K562 (cell line): ENCODE measurements around the gene ACSM6. TPM values are rescaled to one million over a fixed set of nuclear protein-coding genes. Genes with fewer than 3 reads are reported as not detected.

Source experiments
- ATAC-seq: fragments of 200-7000 bp; cut with Tn5 transposase; 3 replicates; pipeline ENCODE4 v1.9.1; 2020; ENCODE audit warnings: moderate library complexity
- BruUV-seq: library from RNA; stranded (reverse); fragments of 400-500 nt; replicated peaks from 2 replicates; lab custom pipeline; 2021; lab: Mats Ljungman, UMichigan
- CTCF ChIA-PET: fragments of 300-600 bp; formaldehyde crosslinking; extraction: SDS; loops from one replicate; lab custom pipeline; 2021; ENCODE audit warnings: low intra/inter-chr PET ratio; lab: Yijun Ruan, JAX
- POLR2A ChIA-PET: fragments of 300-600, 350-650 bp; sonication (Branson Sonifier 250); formaldehyde crosslinking; extraction: SDS; loops from one replicate; lab custom pipeline; 2021; ENCODE audit warnings: antibody characterized with exemption, inconsistent platforms; lab: Yijun Ruan, JAX
- DNase-seq, 4 experiments: peaks; one replicate each; pipeline versions ENCODE4 v3.0.0 to v3.0.0-alpha.2; 2011 to 2018; ENCODE audit warnings: low spot score in 3 of 4, mixed read lengths in 3 of 4; ENCODE audit errors: extremely low read depth in 1 of 4
- FAIRE-seq: peaks from 2 replicates; lab custom pipeline; 2011; peaks lifted over from hg19 to GRCh38; lab: Jason Lieb, UNC
- H2AFZ ChIP-seq: 2 replicates; pipeline ENCODE4 v1.6.0; 2011; ENCODE audit warnings: low read depth, low read length, control low read depth, inconsistent platforms
- H3K27ac ChIP-seq: fragments of 200-600 bp; 3 replicates; pipeline ENCODE4 v1.8.0; 2011; ENCODE audit warnings: low read depth, mild to moderate bottlenecking, control low read depth, inconsistent platforms, low read length, moderate library complexity, mixed read lengths; ENCODE audit errors: extremely low read depth
- H3K27me3 ChIP-seq, 2 experiments: fragments of 300-600 bp in 1 of 2; 2 replicates in 1 of 2; 3 replicates in 1 of 2; pipeline versions ENCODE4 v1.6.0 to v1.8.0; 2011; ENCODE audit warnings: inconsistent platforms in 2 of 2, low read length in 2 of 2, mild to moderate bottlenecking in 1 of 2, mixed read lengths in 1 of 2, moderate library complexity in 1 of 2; ENCODE audit not compliant: control insufficient read depth in 2 of 2, insufficient read depth in 2 of 2
- H3K36me3 ChIP-seq: fragments of 300-600 bp; 3 replicates; pipeline ENCODE4 v1.8.0; 2011; ENCODE audit warnings: mild to moderate bottlenecking, low read length, inconsistent platforms; ENCODE audit not compliant: control insufficient read depth, insufficient read depth
- H3K4me1 ChIP-seq, 2 experiments: fragments of 200-600 bp in 1 of 2; replicated peaks in 1 of 2; 2 replicates in 1 of 2; 3 replicates in 1 of 2; pipeline versions ENCODE4 v1.5.1 to v1.8.0; 2011; ENCODE audit warnings: inconsistent platforms in 2 of 2, low read length in 2 of 2, mild to moderate bottlenecking in 1 of 2, mixed read lengths in 1 of 2, moderate library complexity in 1 of 2; ENCODE audit not compliant: control insufficient read depth in 2 of 2, insufficient read depth in 2 of 2
- H3K4me2 ChIP-seq: 2 replicates; pipeline ENCODE4 v1.6.1; 2011; ENCODE audit warnings: low read length, control low read depth, inconsistent platforms, mixed read lengths; ENCODE audit not compliant: insufficient read depth
- H3K4me3 ChIP-seq: fragments of 200-600 bp; sonication (generic), shearing (Covaris generic); 2 replicates; pipeline ENCODE4 v1.5.1; 2016; ENCODE audit warnings: control low read depth, inconsistent platforms
- H3K79me2 ChIP-seq: fragments of 200-600 bp; 3 replicates; pipeline ENCODE4 v1.8.0; 2011; ENCODE audit warnings: low read length, inconsistent platforms; ENCODE audit not compliant: control insufficient read depth, insufficient read depth
- H3K9ac ChIP-seq, 2 experiments: 2 replicates each; pipeline versions ENCODE4 v1.6.0 to v1.6.1; 2011; ENCODE audit warnings: low read depth in 2 of 2, low read length in 2 of 2, control low read depth in 1 of 2, inconsistent platforms in 1 of 2, mild to moderate bottlenecking in 1 of 2, mixed read lengths in 1 of 2; ENCODE audit not compliant: insufficient read depth in 1 of 2
- H3K9me1 ChIP-seq: one replicate; pipeline ENCODE4 v1.6.0; 2011; ENCODE audit warnings: inconsistent platforms, mild to moderate bottlenecking, low read length, moderate library complexity; ENCODE audit not compliant: control insufficient read depth, insufficient read depth
- H3K9me3 ChIP-seq: replicated peaks from 2 replicates; pipeline ENCODE4 v1.5.1; 2011; ENCODE audit warnings: low read depth, low read length, inconsistent platforms; ENCODE audit not compliant: control insufficient read depth, insufficient read depth
- H4K20me1 ChIP-seq: replicated peaks from 2 replicates; pipeline ENCODE4 v1.6.1; 2011; ENCODE audit warnings: low read length, inconsistent platforms, mixed read lengths; ENCODE audit not compliant: control insufficient read depth, insufficient read depth
- CUX1 ChIP-seq: fragments of 200-800 bp; sonication (Bioruptor generic); IDR thresholded peaks from 2 replicates; pipeline ENCODE4 v1.6.1; 2016; ENCODE audit warnings: missing genetic modification characterization, missing compliant biosample characterization
- FOXK1 ChIP-seq: sonication (generic); formaldehyde crosslinking; IDR thresholded peaks from 2 replicates; pipeline ENCODE4 v1.8.0; 2022; ENCODE audit warnings: missing genetic modification reagents, mild to moderate bottlenecking, borderline replicate concordance
- MCM3 ChIP-seq: fragments of 450-650 bp; IDR thresholded peaks from 2 replicates; pipeline ENCODE4 v1.6.1; 2016
- PHF20 ChIP-seq: fragments of 450-650 bp; IDR thresholded peaks from 2 replicates; pipeline ENCODE4 v1.6.1; 2018; ENCODE audit not compliant: partially characterized antibody
- RNF2 ChIP-seq: sonication (generic); IDR thresholded peaks from 2 replicates; pipeline ENCODE4 v1.6.1; 2016
- SIN3A ChIP-seq, 2 experiments: fragments of 150-350 bp in 1 of 2; IDR thresholded peaks; 2 replicates each; pipeline ENCODE4 v1.6.1; 2011 to 2016; ENCODE audit warnings: borderline replicate concordance in 2 of 2, low read depth in 2 of 2, low read length in 2 of 2, mild to moderate bottlenecking in 2 of 2, moderate library complexity in 2 of 2; ENCODE audit not compliant: control insufficient read depth in 1 of 2
- SIX5 ChIP-seq, 2 experiments: IDR thresholded peaks; 2 replicates each; pipeline ENCODE4 v1.6.1; 2011; ENCODE audit warnings: low read length in 2 of 2, borderline replicate concordance in 1 of 2, low read depth in 1 of 2, mild to moderate bottlenecking in 1 of 2, moderate library complexity in 1 of 2; ENCODE audit not compliant: insufficient read depth in 1 of 2
- TBP ChIP-seq: optimal IDR thresholded peaks from 2 replicates; pipeline ENCODE3; 2011; ENCODE audit warnings: low read depth, low read length, improper control_type of control experiment
- ZNF354B ChIP-seq: fragments of 250-450 bp; sonication (Bioruptor Pico); IDR thresholded peaks from 2 replicates; pipeline ENCODE4 v1.4.0; 2020
- ZNF707 ChIP-seq: fragments of 250-450 bp; sonication (Bioruptor Pico); conservative IDR thresholded peaks from 2 replicates; pipeline ENCODE4 v1.8.0; 2022; ENCODE audit warnings: inconsistent platforms, mild to moderate bottlenecking, moderate library complexity
- WGBS: fragments of 100-300 bp; shearing (Covaris generic); methylation state at CpG from one replicate; pipeline ENCODE4 v1.1.6; 2016; ENCODE audit warnings: low coverage, mixed read lengths; ENCODE audit not compliant: insufficient coverage; ENCODE audit errors: missing lambda C conversion rate; 5-methylcytosine and 5-hydroxymethylcytosine counted together
- in situ Hi-C: fragments of 300-500 bp; cut with MboI; formaldehyde crosslinking; loops from 4 replicates; pipeline ENCODE4 v1.15.0; 2018; ENCODE audit warnings: inconsistent platforms, mixed read lengths
- intact Hi-C: fragments of 100-400 bp; cut with micrococcal nuclease; formaldehyde crosslinking; loops from 2 replicates; pipeline ENCODE4 v1.14.2; 2022
- polyA plus RNA-seq, 8 experiments: library from polyadenylated mRNA; depleted of rRNA in 4 of 8; stranded (reverse) in 5 of 8; unstranded in 3 of 8; fragments of >200 nt; fragmentation: Nextera tagmentation in 2 of 8; fragmentation: Illumina TruSeq in 1 of 8; extraction: Ambion mirVana in 2 of 8; extraction: Trizol in 1 of 8; gene quantifications; 2 replicates each; pipeline versions ENCODE4 v1.2.1 to v1.2.3, GENCODE V29; 2011 to 2014; ENCODE audit warnings: inconsistent platforms in 1 of 8, missing spikeins in 1 of 8
- total RNA-seq, 7 experiments: library from RNA; depleted of rRNA in 6 of 7; stranded (reverse); fragments of >200 nt in 6 of 7; fragmentation: Illumina TruSeq in 2 of 7; extraction: Trizol in 2 of 7; gene quantifications; 2 replicates each; pipeline versions ENCODE4 v1.2.1 to v1.2.3, GENCODE V29; 2011 to 2021; ENCODE audit warnings: low replicate concordance in 1 of 7
- TF ChIP-seq, protein P1 (sequence below): sonication (generic); formaldehyde crosslinking; IDR thresholded peaks from 2 replicates; pipeline ENCODE4 v1.5.0; 2020; ENCODE audit warnings: missing genetic modification reagents
- TF ChIP-seq, protein P2 (sequence below): fragments of 200-400 bp; formaldehyde crosslinking; IDR thresholded peaks from 2 replicates; pipeline ENCODE4 v1.6.1; 2017; ENCODE audit warnings: mild to moderate bottlenecking, low read depth, low read length, moderate library complexity

The ACSM6 gene
- total and polyA plus RNA-seq, 9 of the 15 experiments (the other 6 are each of a cell fraction or from before 2014, with no cell fraction given): not detected

GRCh38 chr10:95220539-95220938 is 26.5 kb downstream of the ACSM6 start:
- H3K4me2 ChIP-seq: no peak overlapping the region
- H3K79me2 ChIP-seq: no peaks in the 10 kb centered on the region
- no peak overlapping the region for H2AFZ ChIP-seq
- no peak for DNase-seq
- H3K9me3 ChIP-seq: no peaks in the 10 kb centered on the region
- no TSS peak for BruUV-seq
- no peaks in the 10 kb centered on the region for H3K36me3 ChIP-seq
- CTCF ChIA-PET: no interaction called here
- ATAC-seq: no peak
- no peak overlapping the region for H3K4me3 ChIP-seq
- H3K9me1 ChIP-seq: no peaks in the 10 kb centered on the region
- H3K4me1 ChIP-seq: no peaks in the 10 kb centered on the region
- no peak overlapping the region for H3K9ac ChIP-seq
- no peaks in the 10 kb centered on the region for H3K27me3 ChIP-seq
- no peaks in the 10 kb centered on the region for H4K20me1 ChIP-seq
- WGBS: 15% methylated on average over 3 of the region's 3 CpGs
- H3K27ac ChIP-seq: no peak overlapping the region
- POLR2A ChIA-PET: no interaction called here
- intact Hi-C loops (no loop called here), in situ Hi-C loops (no loop called here)
- FAIRE-seq: no peak
- TF ChIP-seq ZNF707 (CRISPR knock-in tag) (no peak), CUX1 (CRISPR knock-in tag) (no peak), ZNF354B (CRISPR knock-in tag) (no peak), PHF20 (no peak), SIX5 (IDR thresholded peaks at IDR 0.05; ENCODE audit: borderline replicate concordance in 1 of 2, insufficient read depth in 1 of 2, low read depth in 1 of 2, low read length in 2 of 2) (no peak), RNF2 (no peak), SIN3A (IDR thresholded peaks at IDR 0.05; ENCODE audit: borderline replicate concordance in 2 of 2, control insufficient read depth in 1 of 2, low read depth in 2 of 2, low read length in 2 of 2) (no peak), FOXK1 (CRISPR knock-in tag) (no peak), TBP (no peak), MCM3 (no peak)
- TF ChIP-seq, protein P1, sequence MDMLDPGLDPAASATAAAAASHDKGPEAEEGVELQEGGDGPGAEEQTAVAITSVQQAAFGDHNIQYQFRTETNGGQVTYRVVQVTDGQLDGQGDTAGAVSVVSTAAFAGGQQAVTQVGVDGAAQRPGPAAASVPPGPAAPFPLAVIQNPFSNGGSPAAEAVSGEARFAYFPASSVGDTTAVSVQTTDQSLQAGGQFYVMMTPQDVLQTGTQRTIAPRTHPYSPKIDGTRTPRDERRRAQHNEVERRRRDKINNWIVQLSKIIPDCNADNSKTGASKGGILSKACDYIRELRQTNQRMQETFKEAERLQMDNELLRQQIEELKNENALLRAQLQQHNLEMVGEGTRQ: no peak
- TF ChIP-seq, protein P2, sequence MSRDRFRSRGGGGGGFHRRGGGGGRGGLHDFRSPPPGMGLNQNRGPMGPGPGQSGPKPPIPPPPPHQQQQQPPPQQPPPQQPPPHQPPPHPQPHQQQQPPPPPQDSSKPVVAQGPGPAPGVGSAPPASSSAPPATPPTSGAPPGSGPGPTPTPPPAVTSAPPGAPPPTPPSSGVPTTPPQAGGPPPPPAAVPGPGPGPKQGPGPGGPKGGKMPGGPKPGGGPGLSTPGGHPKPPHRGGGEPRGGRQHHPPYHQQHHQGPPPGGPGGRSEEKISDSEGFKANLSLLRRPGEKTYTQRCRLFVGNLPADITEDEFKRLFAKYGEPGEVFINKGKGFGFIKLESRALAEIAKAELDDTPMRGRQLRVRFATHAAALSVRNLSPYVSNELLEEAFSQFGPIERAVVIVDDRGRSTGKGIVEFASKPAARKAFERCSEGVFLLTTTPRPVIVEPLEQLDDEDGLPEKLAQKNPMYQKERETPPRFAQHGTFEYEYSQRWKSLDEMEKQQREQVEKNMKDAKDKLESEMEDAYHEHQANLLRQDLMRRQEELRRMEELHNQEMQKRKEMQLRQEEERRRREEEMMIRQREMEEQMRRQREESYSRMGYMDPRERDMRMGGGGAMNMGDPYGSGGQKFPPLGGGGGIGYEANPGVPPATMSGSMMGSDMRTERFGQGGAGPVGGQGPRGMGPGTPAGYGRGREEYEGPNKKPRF: no peak
